HEK293 (cell line): Measurements from ENCODE around the gene FOLR2.

Experiments
- CTCF ChIA-PET: fragments of 350-600 bp; formaldehyde crosslinking; extraction: SDS; loops from one replicate; lab custom pipeline; 2021; ENCODE audit warnings: antibody characterized with exemption; lab: Yijun Ruan, JAX
- POLR2A ChIA-PET: fragments of 300-600 bp; formaldehyde crosslinking; extraction: SDS; loops from one replicate; lab custom pipeline; 2020; ENCODE audit warnings: antibody characterized with exemption, inconsistent platforms; lab: Yijun Ruan, JAX
- H3K27ac ChIP-seq: fragments of 200-500 bp; sonication (Bioruptor generic); 2 replicates; pipeline ENCODE4 v1.5.1; 2014; ENCODE audit warnings: low read depth, low read length, control low read depth, inconsistent platforms; ENCODE audit errors: extremely low read depth
- H3K36me3 ChIP-seq, 2 experiments: fragments of 200-500 bp in 1 of 2; sonication (Bioruptor generic) in 1 of 2; 1 replicate in 1 of 2; 2 replicates in 1 of 2; pipeline ENCODE4 v1.5.1; 2014 to 2017; ENCODE audit warnings: inconsistent platforms in 2 of 2, low read length in 2 of 2; ENCODE audit not compliant: control insufficient read depth in 2 of 2, insufficient read depth in 1 of 2
- H3K4me1 ChIP-seq: fragments of 200-500 bp; sonication (Bioruptor generic); 2 replicates; pipeline ENCODE4 v1.5.1; 2014; ENCODE audit warnings: mild to moderate bottlenecking, low read length, inconsistent platforms; ENCODE audit not compliant: control insufficient read depth, insufficient read depth
- H3K4me3 ChIP-seq: 2 replicates; pipeline ENCODE4 v1.5.1; 2011; ENCODE audit warnings: low read depth, mild to moderate bottlenecking, control low read depth, low read length, moderate library complexity
- H3K9me3 ChIP-seq: fragments of 200-500 bp; sonication (Bioruptor generic); 2 replicates; pipeline ENCODE4 v1.5.1; 2014; ENCODE audit warnings: low read depth, low read length, inconsistent platforms; ENCODE audit not compliant: control insufficient read depth, insufficient read depth
- KLF10 ChIP-seq: fragments of 450-650 bp; IDR thresholded peaks from 2 replicates; pipeline ENCODE4 v1.5.1; 2018; ENCODE audit warnings: missing biosample characterization, mild to moderate bottlenecking, missing genetic modification characterization
- MYNN ChIP-seq: fragments of 450-650 bp; formaldehyde crosslinking; IDR thresholded peaks from 2 replicates; pipeline ENCODE4 v1.5.1; 2016; ENCODE audit warnings: missing biosample characterization, missing genetic modification characterization, borderline replicate concordance
- SP7 ChIP-seq: fragments of 450-650 bp; formaldehyde crosslinking; IDR thresholded peaks from 2 replicates; pipeline ENCODE4 v1.5.1; 2016; ENCODE audit warnings: missing biosample characterization, missing genetic modification characterization
- ZBTB20 ChIP-seq: fragments of 450-650 bp; formaldehyde crosslinking; IDR thresholded peaks from 2 replicates; pipeline ENCODE4 v1.5.1; 2016; ENCODE audit warnings: missing biosample characterization, missing genetic modification characterization
- ZBTB6 ChIP-seq: fragments of 450-650 bp; formaldehyde crosslinking; IDR thresholded peaks from 2 replicates; pipeline ENCODE4 v1.5.1; 2017; ENCODE audit warnings: missing biosample characterization, missing genetic modification characterization
- ZBTB8A ChIP-seq: fragments of 450-650 bp; formaldehyde crosslinking; IDR thresholded peaks from 2 replicates; pipeline ENCODE4 v1.5.1; 2016; ENCODE audit warnings: missing biosample characterization, missing genetic modification characterization
- ZIC2 ChIP-seq: fragments of 450-650 bp; formaldehyde crosslinking; IDR thresholded peaks from 2 replicates; pipeline ENCODE4 v1.5.1; 2016; ENCODE audit warnings: missing biosample characterization, missing genetic modification characterization
- ZNF362 ChIP-seq: fragments of 450-650 bp; formaldehyde crosslinking; IDR thresholded peaks from 2 replicates; pipeline ENCODE4 v1.5.1; 2016; ENCODE audit warnings: missing biosample characterization, missing genetic modification characterization
- ZNF521 ChIP-seq: fragments of 450-650 bp; formaldehyde crosslinking; IDR thresholded peaks from 2 replicates; pipeline ENCODE4 v1.5.1; 2017; ENCODE audit warnings: missing biosample characterization, mild to moderate bottlenecking, missing genetic modification characterization
- ZNF585B ChIP-seq: fragments of 450-650 bp; formaldehyde crosslinking; IDR thresholded peaks from 2 replicates; pipeline ENCODE4 v1.5.1; 2016; ENCODE audit warnings: missing biosample characterization, missing genetic modification characterization
- ZNF785 ChIP-seq: fragments of 450-650 bp; formaldehyde crosslinking; IDR thresholded peaks from 2 replicates; pipeline ENCODE4 v1.5.1; 2016; ENCODE audit warnings: missing biosample characterization, missing genetic modification characterization
- ZXDB ChIP-seq: fragments of 450-650 bp; formaldehyde crosslinking; IDR thresholded peaks from 2 replicates; pipeline ENCODE4 v1.5.1; 2016; ENCODE audit warnings: missing biosample characterization, missing genetic modification characterization
- TF ChIP-seq, protein P1 (sequence below): fragments of 450-650 bp; formaldehyde crosslinking; IDR thresholded peaks from 2 replicates; pipeline ENCODE4 v1.5.1; 2017; ENCODE audit warnings: missing biosample characterization, missing genetic modification characterization
- TF ChIP-seq, protein P2 (sequence below): fragments of 450-650 bp; formaldehyde crosslinking; IDR thresholded peaks from 2 replicates; pipeline ENCODE4 v1.5.1; 2016; ENCODE audit warnings: missing biosample characterization, missing genetic modification characterization

FOLR2 gene

DNA sequence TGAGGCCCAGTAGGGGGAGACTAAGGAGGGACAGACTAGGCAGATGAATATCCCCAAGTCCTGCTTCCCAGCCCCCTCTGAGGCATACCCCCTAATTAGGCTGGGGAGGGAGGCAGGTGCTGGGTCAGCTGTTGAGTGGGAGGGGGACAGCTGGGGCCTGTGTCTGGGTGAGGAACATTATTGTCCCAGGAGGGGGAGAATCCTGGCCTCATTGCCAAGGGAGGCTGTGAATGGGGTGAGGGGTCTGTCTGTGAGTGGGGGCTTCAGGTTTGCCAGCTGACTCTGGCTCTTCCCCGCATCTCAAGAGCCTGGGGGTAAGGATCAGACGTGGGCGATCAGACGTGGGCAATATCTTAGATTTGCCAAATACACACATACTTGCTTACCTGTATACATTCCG lies 10.1 kb downstream of the FOLR2 start:
- Histone ChIP-seq H3K27ac (no peak overlapping the region), H3K4me1 (peaks cover 3% of the 10 kb centered on the region; the same call in 1 of the 2 replicates), H3K4me3 (no peak overlapping the region), H3K9me3 (no peaks in the 10 kb centered on the region), H3K36me3 (peaks cover 0 to 57% of the 10 kb centered on the region in 2 experiments; a peak in 1 of 3 replicates)
- TF ChIP-seq ZNF521 (tag by site-specific recombination) (no peak), ZNF362 (tag by site-specific recombination) (no peak), ZBTB20 (tag by site-specific recombination) (no peak), ZNF585B (tag by site-specific recombination) (no peak), SP7 (tag by site-specific recombination) (peak; percentile 51; the same call in 1 of the 2 replicates)
- TF ChIP-seq, protein P1, sequence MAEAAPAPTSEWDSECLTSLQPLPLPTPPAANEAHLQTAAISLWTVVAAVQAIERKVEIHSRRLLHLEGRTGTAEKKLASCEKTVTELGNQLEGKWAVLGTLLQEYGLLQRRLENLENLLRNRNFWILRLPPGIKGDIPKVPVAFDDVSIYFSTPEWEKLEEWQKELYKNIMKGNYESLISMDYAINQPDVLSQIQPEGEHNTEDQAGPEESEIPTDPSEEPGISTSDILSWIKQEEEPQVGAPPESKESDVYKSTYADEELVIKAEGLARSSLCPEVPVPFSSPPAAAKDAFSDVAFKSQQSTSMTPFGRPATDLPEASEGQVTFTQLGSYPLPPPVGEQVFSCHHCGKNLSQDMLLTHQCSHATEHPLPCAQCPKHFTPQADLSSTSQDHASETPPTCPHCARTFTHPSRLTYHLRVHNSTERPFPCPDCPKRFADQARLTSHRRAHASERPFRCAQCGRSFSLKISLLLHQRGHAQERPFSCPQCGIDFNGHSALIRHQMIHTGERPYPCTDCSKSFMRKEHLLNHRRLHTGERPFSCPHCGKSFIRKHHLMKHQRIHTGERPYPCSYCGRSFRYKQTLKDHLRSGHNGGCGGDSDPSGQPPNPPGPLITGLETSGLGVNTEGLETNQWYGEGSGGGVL (tag by site-specific recombination) = peak; percentile 52
- POLR2A ChIA-PET = interaction anchor here (4.2 kb wide), 1 partner anchor 11 kb away, joined by 42 read pairs; no protein-coding TSS in a partner anchor
- CTCF ChIA-PET = interaction anchor here (0.7 to 4.7 kb wide), 4 partner anchors 11 to 206 kb away, joined by 3 to 26 read pairs (median 4); no protein-coding TSS in a partner anchor

DNA sequence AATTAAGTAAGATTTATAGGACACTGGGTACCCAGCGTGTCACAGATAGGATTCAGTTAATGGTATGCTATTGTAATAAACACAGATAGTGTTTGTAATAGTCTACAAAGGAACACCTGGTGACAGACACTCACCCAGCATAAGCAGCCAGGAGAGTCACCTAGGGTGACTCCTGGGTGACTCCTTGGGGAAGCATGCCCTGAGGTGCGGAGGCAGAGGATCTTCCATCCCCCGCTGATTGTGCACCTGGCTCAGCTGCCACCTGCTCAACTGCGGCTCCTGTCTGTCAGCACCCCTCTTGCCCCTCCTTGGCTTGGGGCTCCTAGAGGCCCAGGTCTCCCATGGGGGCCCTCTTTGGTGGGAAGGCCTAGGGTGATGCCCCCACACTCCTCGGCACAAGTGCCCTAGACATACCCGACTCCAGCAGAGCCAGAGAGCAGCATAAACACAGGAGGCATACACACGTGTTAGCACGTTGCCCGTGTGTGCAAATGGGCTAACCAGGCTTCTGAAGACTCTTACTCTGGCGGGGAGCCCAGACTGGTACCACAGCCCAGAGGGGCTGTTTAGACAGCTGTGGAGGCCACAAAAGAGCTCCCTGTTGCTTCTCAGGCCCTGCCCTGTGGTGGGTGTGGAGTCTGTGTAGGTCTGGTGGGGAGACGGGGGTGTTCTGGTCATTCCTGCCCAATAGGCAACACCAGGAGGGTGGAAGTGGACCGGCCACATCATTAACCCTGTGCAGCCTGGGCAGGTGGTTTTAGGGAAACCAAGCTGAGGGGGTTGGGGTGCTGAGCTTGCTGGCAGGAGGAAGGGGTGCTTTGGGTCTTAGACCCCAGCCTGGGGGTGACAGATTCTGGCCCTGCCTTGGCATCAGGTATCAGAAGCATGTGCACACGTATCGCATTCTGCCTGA lies 11.0 kb downstream of the FOLR2 start:
- ChIA-PET POLR2A (interaction anchor here (4.2 kb wide), 1 partner anchor 10 kb away, joined by 42 read pairs; no protein-coding TSS in a partner anchor), CTCF (interaction anchor here (0.6 to 4.7 kb wide), 6 partner anchors 10 to 205 kb away, joined by 3 to 26 read pairs (median 5); no protein-coding TSS in a partner anchor)
- Histone ChIP-seq H3K27ac (no peak overlapping the region), H3K4me3 (no peak overlapping the region), H3K9me3 (no peaks in the 10 kb centered on the region), H3K4me1 (peaks cover 2% of the 10 kb centered on the region; the same call in 1 of the 2 replicates), H3K36me3 (peaks cover 0 to 66% of the 10 kb centered on the region in 2 experiments; a peak in 1 of 3 replicates)
- TF ChIP-seq ZBTB6 (tag by site-specific recombination) = no peak
- TF ChIP-seq ZBTB8A (tag by site-specific recombination) = 0 out of 2 replicates have a peak, but pooled peaks have one; percentile 26
- TF ChIP-seq MYNN (tag by site-specific recombination) = peak; percentile 68; the same call in 1 of the 2 replicates
- no peak for TF ChIP-seq KLF10 (tag by site-specific recombination)
- TF ChIP-seq, protein P2, sequence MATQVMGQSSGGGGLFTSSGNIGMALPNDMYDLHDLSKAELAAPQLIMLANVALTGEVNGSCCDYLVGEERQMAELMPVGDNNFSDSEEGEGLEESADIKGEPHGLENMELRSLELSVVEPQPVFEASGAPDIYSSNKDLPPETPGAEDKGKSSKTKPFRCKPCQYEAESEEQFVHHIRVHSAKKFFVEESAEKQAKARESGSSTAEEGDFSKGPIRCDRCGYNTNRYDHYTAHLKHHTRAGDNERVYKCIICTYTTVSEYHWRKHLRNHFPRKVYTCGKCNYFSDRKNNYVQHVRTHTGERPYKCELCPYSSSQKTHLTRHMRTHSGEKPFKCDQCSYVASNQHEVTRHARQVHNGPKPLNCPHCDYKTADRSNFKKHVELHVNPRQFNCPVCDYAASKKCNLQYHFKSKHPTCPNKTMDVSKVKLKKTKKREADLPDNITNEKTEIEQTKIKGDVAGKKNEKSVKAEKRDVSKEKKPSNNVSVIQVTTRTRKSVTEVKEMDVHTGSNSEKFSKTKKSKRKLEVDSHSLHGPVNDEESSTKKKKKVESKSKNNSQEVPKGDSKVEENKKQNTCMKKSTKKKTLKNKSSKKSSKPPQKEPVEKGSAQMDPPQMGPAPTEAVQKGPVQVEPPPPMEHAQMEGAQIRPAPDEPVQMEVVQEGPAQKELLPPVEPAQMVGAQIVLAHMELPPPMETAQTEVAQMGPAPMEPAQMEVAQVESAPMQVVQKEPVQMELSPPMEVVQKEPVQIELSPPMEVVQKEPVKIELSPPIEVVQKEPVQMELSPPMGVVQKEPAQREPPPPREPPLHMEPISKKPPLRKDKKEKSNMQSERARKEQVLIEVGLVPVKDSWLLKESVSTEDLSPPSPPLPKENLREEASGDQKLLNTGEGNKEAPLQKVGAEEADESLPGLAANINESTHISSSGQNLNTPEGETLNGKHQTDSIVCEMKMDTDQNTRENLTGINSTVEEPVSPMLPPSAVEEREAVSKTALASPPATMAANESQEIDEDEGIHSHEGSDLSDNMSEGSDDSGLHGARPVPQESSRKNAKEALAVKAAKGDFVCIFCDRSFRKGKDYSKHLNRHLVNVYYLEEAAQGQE (tag by site-specific recombination) = no peak
- TF ChIP-seq ZIC2 (tag by site-specific recombination) = peak; percentile 35; the same call in 1 of the 2 replicates
- no peak for TF ChIP-seq ZXDB
- no peak for TF ChIP-seq ZNF785 (tag by site-specific recombination)
